ENCODE results near the gene ENTPD3.

DNA sequence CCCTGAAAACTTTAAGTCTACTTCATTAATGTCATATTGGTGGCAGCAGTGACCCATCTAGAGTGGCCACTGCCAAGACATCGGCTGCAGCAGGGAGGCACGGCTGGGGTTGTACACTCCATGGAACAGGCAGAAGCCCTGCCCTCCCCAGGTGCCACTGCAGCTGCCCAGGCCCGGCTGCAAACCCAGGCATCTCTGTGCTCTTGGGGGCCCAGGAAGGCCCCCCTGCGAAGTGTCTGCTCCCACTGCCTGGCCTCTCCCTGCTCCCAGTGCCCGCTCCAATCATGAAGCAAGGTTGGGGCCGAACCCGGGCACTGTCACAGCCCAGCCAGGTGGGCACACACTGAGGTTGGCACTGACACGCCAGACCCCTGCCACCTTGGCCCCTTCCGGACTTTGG is 58.1 kb downstream of the ENTPD3 start:
- TF ChIP-seq, protein P1, sequence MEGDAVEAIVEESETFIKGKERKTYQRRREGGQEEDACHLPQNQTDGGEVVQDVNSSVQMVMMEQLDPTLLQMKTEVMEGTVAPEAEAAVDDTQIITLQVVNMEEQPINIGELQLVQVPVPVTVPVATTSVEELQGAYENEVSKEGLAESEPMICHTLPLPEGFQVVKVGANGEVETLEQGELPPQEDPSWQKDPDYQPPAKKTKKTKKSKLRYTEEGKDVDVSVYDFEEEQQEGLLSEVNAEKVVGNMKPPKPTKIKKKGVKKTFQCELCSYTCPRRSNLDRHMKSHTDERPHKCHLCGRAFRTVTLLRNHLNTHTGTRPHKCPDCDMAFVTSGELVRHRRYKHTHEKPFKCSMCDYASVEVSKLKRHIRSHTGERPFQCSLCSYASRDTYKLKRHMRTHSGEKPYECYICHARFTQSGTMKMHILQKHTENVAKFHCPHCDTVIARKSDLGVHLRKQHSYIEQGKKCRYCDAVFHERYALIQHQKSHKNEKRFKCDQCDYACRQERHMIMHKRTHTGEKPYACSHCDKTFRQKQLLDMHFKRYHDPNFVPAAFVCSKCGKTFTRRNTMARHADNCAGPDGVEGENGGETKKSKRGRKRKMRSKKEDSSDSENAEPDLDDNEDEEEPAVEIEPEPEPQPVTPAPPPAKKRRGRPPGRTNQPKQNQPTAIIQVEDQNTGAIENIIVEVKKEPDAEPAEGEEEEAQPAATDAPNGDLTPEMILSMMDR (IDR thresholded peaks at IDR 0.05), result no peak
- no peak for TF ChIP-seq EP300 (IDR thresholded peaks at IDR 0.05)
